Fibroblast of lung (primary cell): ENCODE results near the gene EPS15. TPM values are rescaled to one million over a fixed set of nuclear protein-coding genes. Genes with fewer than 3 reads are reported as not detected.

Source experiments
- DNase-seq, 2 donors: peaks; one replicate each; pipeline versions ENCODE4 v3.0.0 to v3.0.0-alpha.2; 2010; ENCODE audit warnings: low read depth in 2 of 2
- H2AFZ ChIP-seq: 2 replicates; pipeline ENCODE4 v1.5.1; 2012; ENCODE audit warnings: low read length, control low read depth, inconsistent platforms
- H3K27ac ChIP-seq: 2 replicates; pipeline ENCODE4 v1.5.1; 2011; ENCODE audit warnings: low read length, control low read depth; ENCODE audit not compliant: insufficient read depth
- H3K27me3 ChIP-seq: 2 replicates; pipeline ENCODE4 v1.5.1; 2011; ENCODE audit warnings: mild to moderate bottlenecking, low read length; ENCODE audit not compliant: control insufficient read depth, insufficient read depth
- H3K36me3 ChIP-seq: 2 replicates; pipeline ENCODE4 v1.5.1; 2011; ENCODE audit warnings: low read length; ENCODE audit not compliant: control insufficient read depth, insufficient read depth
- H3K4me1 ChIP-seq: 2 replicates; pipeline ENCODE4 v1.5.1; 2011; ENCODE audit warnings: low read length; ENCODE audit not compliant: control insufficient read depth, insufficient read depth; ENCODE audit errors: extremely low read depth
- H3K4me2 ChIP-seq: 2 replicates; pipeline ENCODE4 v1.5.1; 2011; ENCODE audit warnings: low read length, control low read depth; ENCODE audit not compliant: insufficient read depth; ENCODE audit errors: extremely low read depth
- H3K4me3 ChIP-seq, 4 experiments: fragments of 200-600 bp in 1 of 4; sonication (generic) in 1 of 4; replicated peaks in 1 of 4; 2 replicates each; pipeline ENCODE4 v1.5.1; 2011 to 2016; ENCODE audit warnings: low read length in 4 of 4, low read depth in 3 of 4, mild to moderate bottlenecking in 3 of 4, control low read depth in 2 of 4, inconsistent platforms in 1 of 4, mixed read lengths in 1 of 4; ENCODE audit not compliant: insufficient read depth in 1 of 4; ENCODE audit errors: control extremely low read depth in 1 of 4
- H3K79me2 ChIP-seq: 2 replicates; pipeline ENCODE4 v1.5.1; 2012; ENCODE audit warnings: mild to moderate bottlenecking, low read length, inconsistent platforms; ENCODE audit not compliant: control insufficient read depth, insufficient read depth
- H3K9ac ChIP-seq: 2 replicates; pipeline ENCODE4 v1.5.1; 2011; ENCODE audit warnings: mild to moderate bottlenecking, low read length, control low read depth; ENCODE audit not compliant: insufficient read depth
- H3K9me3 ChIP-seq: 2 replicates; pipeline ENCODE4 v1.5.1; 2012; ENCODE audit warnings: low read depth, low read length; ENCODE audit not compliant: control insufficient read depth, insufficient read depth
- H4K20me1 ChIP-seq: 2 replicates; pipeline ENCODE4 v1.5.1; 2011; ENCODE audit warnings: low read length; ENCODE audit not compliant: control insufficient read depth, insufficient read depth; ENCODE audit errors: extremely low read depth
- EZH2 ChIP-seq: IDR thresholded peaks from 2 replicates; pipeline ENCODE4 v1.5.1; 2012; ENCODE audit warnings: low read length, control low read depth, mild to moderate bottlenecking; ENCODE audit errors: missing control alignments
- polyA plus RNA-seq, 2 donors: library from polyadenylated mRNA; depleted of rRNA in 1 of 2; stranded (reverse) in 1 of 2; unstranded in 1 of 2; fragments of >200 nt; gene quantifications; 2 replicates each; pipeline ENCODE4 v1.2.1, GENCODE V29; 2011 to 2012; ENCODE audit warnings: missing spikeins in 1 of 2
- total RNA-seq: library from RNA; depleted of rRNA; stranded (reverse); fragments of >200 nt; gene quantifications from 2 replicates; pipeline ENCODE4 v1.2.1, GENCODE V29; 2014
- TF ChIP-seq, protein P1 (sequence below), 2 donors: IDR thresholded peaks in 1 of 2; conservative IDR thresholded peaks in 1 of 2; 1 replicate in 1 of 2; 2 replicates in 1 of 2; pipeline ENCODE4 v1.5.1; 2011 to 2012; ENCODE audit warnings: low read length in 2 of 2, control low read depth in 1 of 2, inconsistent platforms in 1 of 2, low read depth in 1 of 2, mild to moderate bottlenecking in 1 of 2

Gene EPS15
- total and polyA plus RNA-seq, 2 donors (not counting 1 experiment from before 2014, with no cell fraction given), result 67.7 to 75.5 TPM

DNA sequence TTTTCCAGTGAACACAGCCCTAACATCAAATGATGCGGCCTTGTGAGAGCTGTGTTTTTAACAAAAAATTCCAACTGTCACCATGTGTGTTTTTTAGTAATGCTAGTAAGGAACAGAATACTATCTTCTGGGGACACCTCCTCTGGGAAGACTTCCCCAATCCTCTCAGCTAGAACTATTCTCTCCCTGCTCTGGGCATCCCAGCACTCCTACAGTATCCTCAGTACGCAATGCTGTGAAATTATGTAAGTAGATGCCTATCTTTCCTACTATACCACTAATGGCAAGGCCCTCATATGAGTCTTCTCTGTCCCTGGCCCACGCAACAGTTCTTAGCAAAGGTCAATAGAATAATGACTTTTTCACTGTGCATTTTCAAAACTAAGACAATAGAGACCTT is 169.2 kb downstream of the EPS15 start:
- no peak for TF ChIP-seq EZH2
- TF ChIP-seq, protein P1, sequence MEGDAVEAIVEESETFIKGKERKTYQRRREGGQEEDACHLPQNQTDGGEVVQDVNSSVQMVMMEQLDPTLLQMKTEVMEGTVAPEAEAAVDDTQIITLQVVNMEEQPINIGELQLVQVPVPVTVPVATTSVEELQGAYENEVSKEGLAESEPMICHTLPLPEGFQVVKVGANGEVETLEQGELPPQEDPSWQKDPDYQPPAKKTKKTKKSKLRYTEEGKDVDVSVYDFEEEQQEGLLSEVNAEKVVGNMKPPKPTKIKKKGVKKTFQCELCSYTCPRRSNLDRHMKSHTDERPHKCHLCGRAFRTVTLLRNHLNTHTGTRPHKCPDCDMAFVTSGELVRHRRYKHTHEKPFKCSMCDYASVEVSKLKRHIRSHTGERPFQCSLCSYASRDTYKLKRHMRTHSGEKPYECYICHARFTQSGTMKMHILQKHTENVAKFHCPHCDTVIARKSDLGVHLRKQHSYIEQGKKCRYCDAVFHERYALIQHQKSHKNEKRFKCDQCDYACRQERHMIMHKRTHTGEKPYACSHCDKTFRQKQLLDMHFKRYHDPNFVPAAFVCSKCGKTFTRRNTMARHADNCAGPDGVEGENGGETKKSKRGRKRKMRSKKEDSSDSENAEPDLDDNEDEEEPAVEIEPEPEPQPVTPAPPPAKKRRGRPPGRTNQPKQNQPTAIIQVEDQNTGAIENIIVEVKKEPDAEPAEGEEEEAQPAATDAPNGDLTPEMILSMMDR (conservative IDR thresholded peaks at IDR 0.05 in 1 of 2, IDR thresholded peaks at IDR 0.05 in 1 of 2; ENCODE audit: low read depth in 1 of 2, low read length in 2 of 2), result no peak
- H3K27me3 ChIP-seq, result peaks cover 14% of the 10 kb centered on the region
- no peaks in the 10 kb centered on the region for H3K79me2 ChIP-seq
- H3K9ac ChIP-seq, result no peak overlapping the region
- H3K4me2 ChIP-seq, result no peak overlapping the region
- no peak overlapping the region for H3K27ac ChIP-seq
- no peak for DNase-seq
- H3K4me3 ChIP-seq, result no peak overlapping the region
- H4K20me1 ChIP-seq, result no peaks in the 10 kb centered on the region
- H3K4me1 ChIP-seq, result no peaks in the 10 kb centered on the region
- no peaks in the 10 kb centered on the region for H3K9me3 ChIP-seq
- peaks cover 2% of the 10 kb centered on the region for H3K36me3 ChIP-seq
- H2AFZ ChIP-seq, result no peak overlapping the region

DNA sequence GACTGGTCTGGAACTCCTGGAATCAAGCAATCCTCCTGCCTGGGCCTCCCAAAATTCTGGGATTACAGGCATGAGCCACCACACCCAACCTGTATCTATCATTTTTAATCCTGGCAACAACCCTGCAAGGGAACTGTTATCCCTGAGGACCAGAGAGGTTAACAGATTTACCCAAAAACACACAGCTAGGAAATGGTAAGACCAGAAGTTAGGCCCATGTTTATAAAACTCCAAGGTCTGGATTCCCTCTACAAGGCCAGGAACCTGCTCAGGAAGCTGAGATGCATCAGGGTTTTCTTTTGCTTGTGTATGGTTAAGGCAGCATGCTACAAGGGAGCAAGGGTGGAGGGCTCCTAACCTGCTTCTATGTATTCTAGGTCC is 170.9 kb downstream of the EPS15 start:
- no peak overlapping the region for H2AFZ ChIP-seq
- H3K79me2 ChIP-seq, result no peaks in the 10 kb centered on the region
- H4K20me1 ChIP-seq, result no peaks in the 10 kb centered on the region
- H3K36me3 ChIP-seq, result no peaks in the 10 kb centered on the region
- H3K9me3 ChIP-seq, result no peaks in the 10 kb centered on the region
- H3K27me3 ChIP-seq, result peaks cover 31% of the 10 kb centered on the region
- no peaks in the 10 kb centered on the region for H3K4me1 ChIP-seq
- H3K4me3 ChIP-seq, result no peak overlapping the region
- DNase-seq, result no peak
- no peak overlapping the region for H3K9ac ChIP-seq
- H3K4me2 ChIP-seq, result no peak overlapping the region
- TF ChIP-seq EZH2, result no peak
- H3K27ac ChIP-seq, result no peak overlapping the region

DNA sequence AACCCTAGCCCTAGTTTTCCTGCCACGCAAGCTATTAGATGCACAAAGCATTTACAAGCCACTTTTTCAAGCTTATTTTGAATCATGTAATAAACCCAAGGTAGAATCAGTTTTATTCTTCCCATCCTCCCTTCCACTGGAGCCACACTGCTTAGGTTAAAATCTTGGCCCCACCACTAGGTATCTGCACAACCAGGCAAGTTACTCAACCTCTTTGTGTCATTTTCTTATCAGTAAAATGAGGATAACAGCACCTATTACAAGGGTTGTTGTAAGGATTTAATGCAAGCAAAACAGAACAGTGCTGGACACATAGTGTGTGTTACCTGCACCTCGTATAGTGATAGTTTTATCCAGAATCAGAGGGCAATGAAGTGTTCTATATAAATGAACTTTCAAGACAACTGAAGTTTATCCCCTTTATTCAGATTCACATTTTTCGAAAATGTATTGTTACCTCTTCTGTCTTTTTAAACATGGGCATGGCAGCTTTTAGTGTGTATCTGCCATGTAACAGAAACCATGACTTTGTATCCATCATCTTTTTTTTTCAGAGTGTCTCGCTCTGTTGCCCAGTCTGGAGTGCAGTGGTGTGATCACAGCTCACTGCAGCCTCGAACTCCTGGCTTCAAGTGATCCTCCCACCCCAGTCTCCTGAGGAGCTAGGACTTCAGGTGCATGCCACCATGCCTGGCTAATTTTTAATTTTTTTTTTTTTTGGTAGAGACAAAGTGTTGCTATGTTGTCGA is 171.5 kb downstream of the EPS15 start:
- H3K79me2 ChIP-seq, result no peaks in the 10 kb centered on the region
- no peak overlapping the region for H2AFZ ChIP-seq
- H3K9ac ChIP-seq, result no peak overlapping the region
- no peak overlapping the region for H3K4me3 ChIP-seq
- no peaks in the 10 kb centered on the region for H3K4me1 ChIP-seq
- H3K9me3 ChIP-seq, result no peaks in the 10 kb centered on the region
- H3K27me3 ChIP-seq, result peaks cover 37% of the 10 kb centered on the region
- no peak for DNase-seq
- H3K4me2 ChIP-seq, result no peak overlapping the region
- no peaks in the 10 kb centered on the region for H3K36me3 ChIP-seq
- H4K20me1 ChIP-seq, result no peaks in the 10 kb centered on the region
- H3K27ac ChIP-seq, result no peak overlapping the region
- no peak for TF ChIP-seq EZH2
- TF ChIP-seq, protein P1 (conservative IDR thresholded peaks at IDR 0.05 in 1 of 2, IDR thresholded peaks at IDR 0.05 in 1 of 2; ENCODE audit: low read depth in 1 of 2, low read length in 2 of 2), result no peak
